Neural progenitor cell (in vitro differentiated cells): Measurements from ENCODE around the gene ARHGAP24.

Experiments used
- EZH2 ChIP-seq: fragments of 200-600 bp; sonication (generic); IDR thresholded peaks from 2 replicates; pipeline ENCODE4 v1.6.1; 2017; ENCODE audit warnings: antibody characterized with exemption, mild to moderate bottlenecking, moderate library complexity
- TF ChIP-seq, protein P1 (sequence below): fragments of 200-600 bp; sonication (generic); IDR thresholded peaks from 2 replicates; pipeline ENCODE4 v1.5.1; 2017; ENCODE audit warnings: antibody characterized with exemption, mild to moderate bottlenecking

DNA sequence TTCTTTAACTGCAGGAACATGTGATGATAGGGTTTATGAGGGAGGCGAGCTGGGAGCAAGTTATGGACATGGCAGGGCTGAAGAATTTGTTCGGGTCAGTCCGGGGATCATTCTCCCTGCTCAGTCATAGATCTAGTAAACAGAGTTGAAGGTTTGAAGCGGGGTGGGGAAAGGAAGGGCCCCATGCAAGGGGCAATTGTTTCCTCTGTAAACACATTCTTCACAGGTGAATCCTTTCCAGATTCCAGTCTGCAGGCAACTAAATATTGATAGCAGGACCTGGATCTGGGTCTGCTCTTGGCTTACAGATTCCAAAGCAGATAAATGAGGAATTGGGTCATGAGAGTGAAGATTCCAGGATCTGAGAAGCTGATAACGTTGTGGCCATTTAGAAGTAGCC lies 44.3 kb upstream of the ARHGAP24 start:
- TF ChIP-seq, protein P1, sequence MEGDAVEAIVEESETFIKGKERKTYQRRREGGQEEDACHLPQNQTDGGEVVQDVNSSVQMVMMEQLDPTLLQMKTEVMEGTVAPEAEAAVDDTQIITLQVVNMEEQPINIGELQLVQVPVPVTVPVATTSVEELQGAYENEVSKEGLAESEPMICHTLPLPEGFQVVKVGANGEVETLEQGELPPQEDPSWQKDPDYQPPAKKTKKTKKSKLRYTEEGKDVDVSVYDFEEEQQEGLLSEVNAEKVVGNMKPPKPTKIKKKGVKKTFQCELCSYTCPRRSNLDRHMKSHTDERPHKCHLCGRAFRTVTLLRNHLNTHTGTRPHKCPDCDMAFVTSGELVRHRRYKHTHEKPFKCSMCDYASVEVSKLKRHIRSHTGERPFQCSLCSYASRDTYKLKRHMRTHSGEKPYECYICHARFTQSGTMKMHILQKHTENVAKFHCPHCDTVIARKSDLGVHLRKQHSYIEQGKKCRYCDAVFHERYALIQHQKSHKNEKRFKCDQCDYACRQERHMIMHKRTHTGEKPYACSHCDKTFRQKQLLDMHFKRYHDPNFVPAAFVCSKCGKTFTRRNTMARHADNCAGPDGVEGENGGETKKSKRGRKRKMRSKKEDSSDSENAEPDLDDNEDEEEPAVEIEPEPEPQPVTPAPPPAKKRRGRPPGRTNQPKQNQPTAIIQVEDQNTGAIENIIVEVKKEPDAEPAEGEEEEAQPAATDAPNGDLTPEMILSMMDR: no peak
- no peak for TF ChIP-seq EZH2
